Liver (tissue), 3 donors: ENCODE measurements around the gene NR6A1.

Source experiments
- ATF3 ChIP-seq: IDR thresholded peaks from 2 replicates; pipeline ENCODE4 v1.6.1; 2016; ENCODE audit warnings: antibody characterized with exemption
- EGR1 ChIP-seq, 2 donors: IDR thresholded peaks; 2 replicates each; pipeline ENCODE4 v1.6.1; 2016 to 2018; ENCODE audit warnings: antibody characterized with exemption in 2 of 2, low read depth in 2 of 2
- MAX ChIP-seq: IDR thresholded peaks from 2 replicates; pipeline ENCODE4 v1.6.1; 2016; ENCODE audit warnings: antibody characterized with exemption
- SP1 ChIP-seq: IDR thresholded peaks from 2 replicates; pipeline ENCODE4 v1.6.1; 2018; ENCODE audit warnings: antibody characterized with exemption, mild to moderate bottlenecking
- TAF1 ChIP-seq: conservative IDR thresholded peaks from 2 replicates; pipeline ENCODE4 v1.6.1; 2016; ENCODE audit warnings: antibody characterized with exemption, mild to moderate bottlenecking
- TF ChIP-seq, protein P1 (sequence below): fragments of 150-350 bp; IDR thresholded peaks from 2 replicates; pipeline ENCODE4 v1.5.1; 2017; ENCODE audit warnings: improper control_type of control experiment, low read depth, low read length; ENCODE audit not compliant: missing input control
- TF ChIP-seq, protein P2 (sequence below): IDR thresholded peaks from 2 replicates; pipeline ENCODE4 v1.6.1; 2016; ENCODE audit warnings: antibody characterized with exemption, mild to moderate bottlenecking
- donor health status: healthy.
- donor health status: healthy.

GRCh38 chr9:124487260-124488182 is 283.6 kb downstream of the NR6A1 start:
- no peak for TF ChIP-seq SP1
- no peak for TF ChIP-seq MAX
- no peak for TF ChIP-seq TAF1
- TF ChIP-seq, protein P1, sequence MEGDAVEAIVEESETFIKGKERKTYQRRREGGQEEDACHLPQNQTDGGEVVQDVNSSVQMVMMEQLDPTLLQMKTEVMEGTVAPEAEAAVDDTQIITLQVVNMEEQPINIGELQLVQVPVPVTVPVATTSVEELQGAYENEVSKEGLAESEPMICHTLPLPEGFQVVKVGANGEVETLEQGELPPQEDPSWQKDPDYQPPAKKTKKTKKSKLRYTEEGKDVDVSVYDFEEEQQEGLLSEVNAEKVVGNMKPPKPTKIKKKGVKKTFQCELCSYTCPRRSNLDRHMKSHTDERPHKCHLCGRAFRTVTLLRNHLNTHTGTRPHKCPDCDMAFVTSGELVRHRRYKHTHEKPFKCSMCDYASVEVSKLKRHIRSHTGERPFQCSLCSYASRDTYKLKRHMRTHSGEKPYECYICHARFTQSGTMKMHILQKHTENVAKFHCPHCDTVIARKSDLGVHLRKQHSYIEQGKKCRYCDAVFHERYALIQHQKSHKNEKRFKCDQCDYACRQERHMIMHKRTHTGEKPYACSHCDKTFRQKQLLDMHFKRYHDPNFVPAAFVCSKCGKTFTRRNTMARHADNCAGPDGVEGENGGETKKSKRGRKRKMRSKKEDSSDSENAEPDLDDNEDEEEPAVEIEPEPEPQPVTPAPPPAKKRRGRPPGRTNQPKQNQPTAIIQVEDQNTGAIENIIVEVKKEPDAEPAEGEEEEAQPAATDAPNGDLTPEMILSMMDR, result no peak
- TF ChIP-seq, protein P2, sequence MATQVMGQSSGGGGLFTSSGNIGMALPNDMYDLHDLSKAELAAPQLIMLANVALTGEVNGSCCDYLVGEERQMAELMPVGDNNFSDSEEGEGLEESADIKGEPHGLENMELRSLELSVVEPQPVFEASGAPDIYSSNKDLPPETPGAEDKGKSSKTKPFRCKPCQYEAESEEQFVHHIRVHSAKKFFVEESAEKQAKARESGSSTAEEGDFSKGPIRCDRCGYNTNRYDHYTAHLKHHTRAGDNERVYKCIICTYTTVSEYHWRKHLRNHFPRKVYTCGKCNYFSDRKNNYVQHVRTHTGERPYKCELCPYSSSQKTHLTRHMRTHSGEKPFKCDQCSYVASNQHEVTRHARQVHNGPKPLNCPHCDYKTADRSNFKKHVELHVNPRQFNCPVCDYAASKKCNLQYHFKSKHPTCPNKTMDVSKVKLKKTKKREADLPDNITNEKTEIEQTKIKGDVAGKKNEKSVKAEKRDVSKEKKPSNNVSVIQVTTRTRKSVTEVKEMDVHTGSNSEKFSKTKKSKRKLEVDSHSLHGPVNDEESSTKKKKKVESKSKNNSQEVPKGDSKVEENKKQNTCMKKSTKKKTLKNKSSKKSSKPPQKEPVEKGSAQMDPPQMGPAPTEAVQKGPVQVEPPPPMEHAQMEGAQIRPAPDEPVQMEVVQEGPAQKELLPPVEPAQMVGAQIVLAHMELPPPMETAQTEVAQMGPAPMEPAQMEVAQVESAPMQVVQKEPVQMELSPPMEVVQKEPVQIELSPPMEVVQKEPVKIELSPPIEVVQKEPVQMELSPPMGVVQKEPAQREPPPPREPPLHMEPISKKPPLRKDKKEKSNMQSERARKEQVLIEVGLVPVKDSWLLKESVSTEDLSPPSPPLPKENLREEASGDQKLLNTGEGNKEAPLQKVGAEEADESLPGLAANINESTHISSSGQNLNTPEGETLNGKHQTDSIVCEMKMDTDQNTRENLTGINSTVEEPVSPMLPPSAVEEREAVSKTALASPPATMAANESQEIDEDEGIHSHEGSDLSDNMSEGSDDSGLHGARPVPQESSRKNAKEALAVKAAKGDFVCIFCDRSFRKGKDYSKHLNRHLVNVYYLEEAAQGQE, result no peak
- no peak for TF ChIP-seq ATF3
- no peak for TF ChIP-seq EGR1 (IDR thresholded peaks at IDR 0.05; ENCODE audit: low read depth in 2 of 2)
